GM20000 (cell line): ENCODE measurements around the gene ATM.

Source experiments
- DNase-seq: peaks from one replicate; pipeline ENCODE4 v3.0.0; 2012; ENCODE audit warnings: low spot score
- TF ChIP-seq, protein P1 (sequence below): IDR thresholded peaks from 2 replicates; pipeline ENCODE4 v1.5.1; 2012; ENCODE audit warnings: mild to moderate bottlenecking, control low read depth; ENCODE audit errors: extremely low read depth, missing control alignments

ATM gene

DNA sequence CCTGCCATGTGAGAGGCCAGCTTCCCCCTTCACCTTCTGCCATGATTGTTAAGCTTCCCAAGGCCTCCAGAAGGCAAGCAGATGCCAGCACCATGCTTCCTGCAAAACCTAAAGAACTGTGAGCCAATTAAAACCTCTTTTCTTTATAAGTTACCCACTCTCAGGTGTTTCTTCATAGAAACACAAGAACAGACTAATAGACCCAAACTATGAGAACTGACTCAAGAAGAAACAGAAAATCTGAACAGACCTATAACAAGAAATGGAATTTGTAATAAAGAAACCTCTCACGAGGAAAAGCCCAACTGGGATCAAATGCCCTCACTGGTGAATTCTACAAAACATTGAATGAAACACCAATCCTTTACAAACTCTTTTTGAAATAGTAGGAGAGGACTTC is 12.4 kb upstream of the ATM start:
- TF ChIP-seq, protein P1, sequence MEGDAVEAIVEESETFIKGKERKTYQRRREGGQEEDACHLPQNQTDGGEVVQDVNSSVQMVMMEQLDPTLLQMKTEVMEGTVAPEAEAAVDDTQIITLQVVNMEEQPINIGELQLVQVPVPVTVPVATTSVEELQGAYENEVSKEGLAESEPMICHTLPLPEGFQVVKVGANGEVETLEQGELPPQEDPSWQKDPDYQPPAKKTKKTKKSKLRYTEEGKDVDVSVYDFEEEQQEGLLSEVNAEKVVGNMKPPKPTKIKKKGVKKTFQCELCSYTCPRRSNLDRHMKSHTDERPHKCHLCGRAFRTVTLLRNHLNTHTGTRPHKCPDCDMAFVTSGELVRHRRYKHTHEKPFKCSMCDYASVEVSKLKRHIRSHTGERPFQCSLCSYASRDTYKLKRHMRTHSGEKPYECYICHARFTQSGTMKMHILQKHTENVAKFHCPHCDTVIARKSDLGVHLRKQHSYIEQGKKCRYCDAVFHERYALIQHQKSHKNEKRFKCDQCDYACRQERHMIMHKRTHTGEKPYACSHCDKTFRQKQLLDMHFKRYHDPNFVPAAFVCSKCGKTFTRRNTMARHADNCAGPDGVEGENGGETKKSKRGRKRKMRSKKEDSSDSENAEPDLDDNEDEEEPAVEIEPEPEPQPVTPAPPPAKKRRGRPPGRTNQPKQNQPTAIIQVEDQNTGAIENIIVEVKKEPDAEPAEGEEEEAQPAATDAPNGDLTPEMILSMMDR = no peak
- no peak for DNase-seq

DNA sequence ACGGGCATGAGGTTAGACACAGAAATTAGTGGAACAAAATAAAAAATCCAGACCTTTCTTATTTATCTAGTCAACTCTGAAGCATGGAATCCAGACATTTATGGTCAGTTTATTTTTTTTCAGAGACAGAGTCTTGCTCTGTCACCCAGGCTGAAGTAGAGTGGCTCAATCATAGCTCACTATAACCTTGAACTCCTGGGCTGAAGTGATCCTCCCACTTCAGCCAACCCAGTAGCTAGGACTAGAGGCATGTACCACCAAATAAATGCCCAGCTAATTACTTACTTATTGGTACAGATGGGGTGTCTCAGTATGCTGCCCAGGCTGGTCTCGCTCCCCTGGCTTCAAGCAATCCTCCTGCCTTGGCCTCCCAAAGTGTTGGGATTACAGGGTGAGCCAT is 9.1 kb upstream of the ATM start:
- DNase-seq = no peak
- TF ChIP-seq, protein P1 = no peak

DNA sequence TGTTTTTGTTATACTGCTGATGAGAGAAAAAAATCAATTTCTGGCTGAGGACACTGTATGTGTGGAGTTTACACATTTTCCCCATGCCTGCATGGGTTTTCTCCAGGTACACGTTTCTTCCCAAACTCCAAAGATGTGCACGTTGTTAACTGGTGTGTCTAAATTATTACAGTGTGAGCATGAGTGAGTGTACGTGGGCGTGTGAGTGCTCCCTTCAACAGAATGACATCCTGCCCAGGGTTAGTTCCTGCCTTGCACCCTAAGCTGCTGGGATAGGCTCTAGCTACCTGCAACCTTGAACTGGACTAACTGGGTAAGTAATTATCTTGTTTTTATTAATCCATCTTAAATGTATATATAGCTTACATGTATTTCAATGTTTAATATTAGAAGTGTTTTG is 5.9 kb upstream of the ATM start:
- no peak for DNase-seq
- TF ChIP-seq, protein P1 = no peak

DNA sequence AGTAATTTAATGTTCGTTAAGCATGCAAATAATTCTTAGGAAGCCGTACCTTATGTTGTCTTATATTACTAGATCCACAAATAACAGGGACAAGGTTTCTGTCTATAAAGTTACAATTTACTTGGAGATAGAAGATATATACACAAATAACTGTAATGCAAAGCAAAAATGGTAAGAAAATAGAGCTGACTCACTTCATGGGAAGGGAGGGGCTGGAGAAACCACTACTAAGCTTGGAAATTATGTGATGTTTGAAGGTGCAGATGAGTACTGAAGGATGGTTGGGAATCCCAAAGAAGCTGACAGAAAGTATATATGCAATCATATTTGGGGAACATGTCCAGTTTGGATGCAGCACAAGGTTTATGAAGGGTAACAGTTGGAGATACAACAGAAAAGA is 4.4 kb upstream of the ATM start:
- DNase-seq = no peak
- TF ChIP-seq, protein P1 = no peak

DNA sequence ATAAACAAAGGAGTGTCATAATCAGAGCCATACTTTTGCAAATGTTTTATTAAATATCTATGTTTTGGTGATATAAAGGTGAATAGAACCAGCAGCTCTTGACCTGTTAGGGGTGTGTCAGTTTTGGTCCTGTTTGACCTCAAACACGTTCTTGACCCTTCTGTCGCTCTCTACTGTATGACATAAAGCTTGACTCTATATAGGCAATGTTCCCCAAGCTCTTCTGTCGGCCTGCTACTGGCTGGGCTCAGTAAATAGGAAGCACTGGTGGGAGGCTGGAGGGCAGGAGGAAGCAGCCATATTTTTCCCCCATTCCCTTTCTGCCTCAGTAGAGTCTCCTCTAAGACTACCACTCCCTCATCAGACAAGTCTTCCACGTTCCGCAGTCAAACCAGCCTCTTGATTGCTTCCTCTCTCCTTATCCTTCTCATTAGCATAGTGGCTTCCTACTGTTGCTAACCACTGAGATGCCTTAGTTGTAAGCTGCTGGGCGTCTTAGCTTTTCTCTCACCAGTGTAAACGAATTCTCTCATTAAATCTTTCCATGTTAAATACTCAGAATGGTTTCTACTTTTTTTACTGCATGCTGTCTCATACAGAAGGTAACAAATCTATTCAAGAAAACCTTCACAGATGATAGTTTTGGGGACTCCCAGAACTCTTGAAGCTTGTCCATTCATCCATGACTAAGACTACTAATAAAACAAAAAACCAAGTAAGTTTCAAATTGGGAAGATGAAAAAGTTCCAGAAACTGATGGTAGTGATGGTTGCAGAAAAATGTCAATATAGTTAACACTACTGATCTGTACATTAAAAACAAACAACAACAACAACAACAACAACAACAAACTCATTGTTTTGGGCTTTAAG is 3.7 kb upstream of the ATM start:
- no peak for DNase-seq
- TF ChIP-seq, protein P1 = no peak

DNA sequence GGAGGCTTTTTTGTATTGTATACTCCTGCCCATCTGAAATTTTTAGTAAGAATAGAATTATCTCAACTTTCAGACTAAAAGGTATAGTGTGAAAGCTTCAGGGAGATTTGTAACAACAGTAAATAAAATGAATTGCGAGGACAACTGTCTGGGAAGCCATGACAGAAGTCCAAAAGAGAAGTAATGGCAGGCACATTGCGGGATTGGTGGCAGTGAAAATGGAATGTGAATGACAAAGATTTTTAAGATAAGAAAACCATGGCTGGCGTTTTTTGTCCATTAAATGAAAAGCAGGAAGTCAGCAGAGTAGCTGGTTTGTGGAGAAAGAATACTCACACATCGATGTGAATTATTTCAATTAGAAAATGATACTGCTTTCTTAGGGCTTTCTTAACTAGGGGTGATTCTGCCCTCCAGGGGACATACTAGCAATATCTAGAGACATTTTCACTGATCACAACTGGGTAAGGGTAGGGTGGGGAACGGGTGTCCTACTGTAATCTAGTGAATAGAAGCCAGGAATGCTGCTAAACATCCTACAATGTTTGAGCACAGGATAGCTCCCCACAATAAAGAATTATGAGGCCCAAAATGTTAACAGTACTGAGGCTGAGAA is 2.0 kb upstream of the ATM start:
- TF ChIP-seq, protein P1 = no peak
- no peak for DNase-seq

DNA sequence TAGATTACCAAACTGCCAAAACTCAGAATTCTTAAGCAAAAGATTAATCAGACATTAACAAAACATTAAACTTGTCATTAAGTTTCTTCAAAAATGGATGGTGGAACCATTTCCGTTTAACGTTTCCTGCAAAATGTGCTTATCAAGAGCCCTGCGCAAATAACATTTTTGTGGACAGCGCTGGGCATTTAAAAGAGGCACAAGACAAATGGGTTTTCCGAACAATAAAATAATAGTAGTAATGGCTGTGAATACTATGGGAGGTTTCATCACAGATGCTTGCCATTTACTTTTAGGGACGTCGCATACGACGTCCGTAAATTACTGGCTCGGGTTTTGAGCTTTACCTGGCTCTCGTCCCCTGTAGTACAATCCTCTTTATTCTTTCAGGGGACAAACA is 1.5 kb upstream of the ATM start:
- TF ChIP-seq, protein P1 = no peak
- no peak for DNase-seq
